H1 (cell line): ENCODE results near the gene PLEKHH3. TPM values are rescaled to one million over a fixed set of nuclear protein-coding genes. Genes with fewer than 3 reads are reported as not detected.
A peak's percentile ranks its signal among the peaks of the same experiment; 100 is the strongest.

Experiments used
- CTCF ChIA-PET: fragments of 300-600 bp; sonication (Branson Sonifier 250); formaldehyde crosslinking; loops from one replicate; lab custom pipeline; 2021; ENCODE audit not compliant: partially characterized antibody; lab: Charles Lee
- POLR2A ChIA-PET: fragments of 300-600 bp; sonication (Branson Sonifier 250); formaldehyde crosslinking; loops from one replicate; lab custom pipeline; 2021; ENCODE audit warnings: inconsistent platforms; ENCODE audit not compliant: partially characterized antibody; lab: Charles Lee
- DNase-seq, 2 experiments: peaks; one replicate each; pipeline versions ENCODE4 v3.0.0 to v3.0.0-alpha.2; 2010 to 2022; ENCODE audit warnings: low spot score in 2 of 2, low read depth in 1 of 2, mixed read lengths in 1 of 2
- FAIRE-seq: peaks from 2 replicates; lab custom pipeline; 2011; peaks lifted over from hg19 to GRCh38; lab: Jason Lieb, UNC
- H2AFZ ChIP-seq: 2 replicates; pipeline ENCODE4 v1.8.1; 2012; ENCODE audit warnings: low read length, inconsistent platforms
- H2AK5ac ChIP-seq: 2 replicates; pipeline ENCODE4 v1.6.1; 2013; ENCODE audit warnings: low read depth, low read length
- H2BK120ac ChIP-seq: replicated peaks from 2 replicates; pipeline ENCODE3; 2013; ENCODE audit warnings: low read depth, low read length, inconsistent platforms
- H2BK12ac ChIP-seq: 2 replicates; pipeline ENCODE4 v1.6.1; 2013; ENCODE audit warnings: low read depth, low read length
- H2BK15ac ChIP-seq: 2 replicates; pipeline ENCODE4 v1.6.1; 2013; ENCODE audit warnings: low read length
- H2BK20ac ChIP-seq: 2 replicates; pipeline ENCODE4 v1.6.1; 2013; ENCODE audit warnings: low read length
- H2BK5ac ChIP-seq: 2 replicates; pipeline ENCODE4 v1.6.1; 2013; ENCODE audit warnings: low read depth, low read length
- H3K14ac ChIP-seq: 2 replicates; pipeline ENCODE4 v1.6.1; 2013; ENCODE audit warnings: inconsistent platforms; ENCODE audit not compliant: insufficient read length
- H3K18ac ChIP-seq: 2 replicates; pipeline ENCODE4 v1.6.1; 2013; ENCODE audit warnings: low read length; ENCODE audit errors: extremely low read depth
- H3K23ac ChIP-seq: 2 replicates; pipeline ENCODE4 v1.6.1; 2013; ENCODE audit warnings: inconsistent platforms; ENCODE audit not compliant: insufficient read length
- H3K23me2 ChIP-seq: 2 replicates; pipeline ENCODE4 v1.6.1; 2013; ENCODE audit warnings: low read depth, low read length
- H3K27ac ChIP-seq: 2 replicates; pipeline ENCODE4 v1.6.1; 2011; ENCODE audit warnings: low read depth, low read length, inconsistent platforms
- H3K27me3 ChIP-seq, 4 experiments: replicated peaks in 1 of 4; 1 replicate in 1 of 4; 2 replicates in 3 of 4; pipeline versions ENCODE4 v1.6.1 to v1.8.1; 2011 to 2013; ENCODE audit warnings: low read length in 3 of 4, mild to moderate bottlenecking in 3 of 4, inconsistent platforms in 2 of 4, mixed read lengths in 2 of 4, moderate library complexity in 1 of 4; ENCODE audit not compliant: control insufficient read depth in 3 of 4, insufficient read depth in 3 of 4; ENCODE audit errors: extremely low read depth in 1 of 4
- H3K36me3 ChIP-seq, 4 experiments: 2 replicates each; pipeline versions ENCODE4 v1.6.1 to v1.8.1; 2011 to 2013; ENCODE audit warnings: mild to moderate bottlenecking in 4 of 4, low read length in 3 of 4, moderate library complexity in 2 of 4, control low read depth in 1 of 4, inconsistent platforms in 1 of 4; ENCODE audit not compliant: insufficient read depth in 4 of 4, control insufficient read depth in 2 of 4
- H3K4ac ChIP-seq: replicated peaks from 2 replicates; pipeline ENCODE3; 2013; ENCODE audit warnings: low read length, low read depth, mixed read lengths, inconsistent platforms; ENCODE audit not compliant: insufficient read length
- H3K4me1 ChIP-seq, 4 experiments: replicated peaks in 1 of 4; 1 replicate in 1 of 4; 2 replicates in 3 of 4; pipeline versions ENCODE4 v1.6.1 to v1.8.1; 2011 to 2013; ENCODE audit warnings: low read length in 3 of 4, inconsistent platforms in 2 of 4, mixed read lengths in 1 of 4; ENCODE audit not compliant: insufficient read depth in 4 of 4, control insufficient read depth in 3 of 4
- H3K4me2 ChIP-seq, 2 experiments: 2 replicates each; pipeline versions ENCODE4 v1.6.1 to v1.8.1; 2011 to 2013; ENCODE audit warnings: low read depth in 2 of 2, low read length in 2 of 2, control low read depth in 1 of 2, inconsistent platforms in 1 of 2, mild to moderate bottlenecking in 1 of 2; ENCODE audit not compliant: insufficient read depth in 1 of 2
- H3K4me3 ChIP-seq, 4 experiments: fragments of 200-600, 300-600 bp in 1 of 4; sonication (generic), shearing (Covaris generic), sonication (Bioruptor Twin) in 1 of 4; 2 replicates each; pipeline versions ENCODE4 v1.5.1 to v1.8.1; 2011 to 2016; ENCODE audit warnings: low read length in 4 of 4, low read depth in 3 of 4, control low read depth in 2 of 4, inconsistent platforms in 2 of 4, mild to moderate bottlenecking in 2 of 4, mixed read lengths in 1 of 4, moderate library complexity in 1 of 4; ENCODE audit not compliant: insufficient read depth in 2 of 4; ENCODE audit errors: extremely low read depth in 1 of 4
- H3K56ac ChIP-seq: replicated peaks from 2 replicates; pipeline ENCODE3; 2013; ENCODE audit warnings: low read depth, mild to moderate bottlenecking, mixed read lengths, low read length, inconsistent platforms; ENCODE audit not compliant: insufficient read length
- H3K79me1 ChIP-seq: 2 replicates; pipeline ENCODE4 v1.6.1; 2013; ENCODE audit warnings: low read depth, low read length, control low read depth
- H3K79me2 ChIP-seq, 2 experiments: 2 replicates each; pipeline versions ENCODE4 v1.6.1 to v1.8.1; 2012 to 2013; ENCODE audit warnings: low read length in 2 of 2, mild to moderate bottlenecking in 2 of 2, inconsistent platforms in 1 of 2; ENCODE audit not compliant: insufficient read depth in 2 of 2, control insufficient read depth in 1 of 2
- H3K9ac ChIP-seq, 4 experiments: replicated peaks in 1 of 4; 1 replicate in 1 of 4; 2 replicates in 3 of 4; pipeline versions ENCODE4 v1.6.1 to v1.8.1; 2011 to 2013; ENCODE audit warnings: low read depth in 3 of 4, low read length in 3 of 4, control low read depth in 2 of 4, mild to moderate bottlenecking in 2 of 4, moderate library complexity in 2 of 4, inconsistent platforms in 1 of 4; ENCODE audit errors: extremely low read depth in 1 of 4
- H3K9me3 ChIP-seq, 2 experiments: 2 replicates each; pipeline versions ENCODE4 v1.6.1 to v1.8.1; 2012 to 2013; ENCODE audit warnings: mild to moderate bottlenecking in 2 of 2, moderate library complexity in 2 of 2, control low read depth in 1 of 2, inconsistent platforms in 1 of 2, low read depth in 1 of 2, low read length in 1 of 2, mixed read lengths in 1 of 2; ENCODE audit not compliant: insufficient read depth in 2 of 2
- H4K20me1 ChIP-seq, 2 experiments: replicated peaks in 1 of 2; 2 replicates each; pipeline versions ENCODE3 to v1.8.1; 2011 to 2013; ENCODE audit warnings: inconsistent platforms in 2 of 2, low read length in 2 of 2, mild to moderate bottlenecking in 1 of 2; ENCODE audit not compliant: insufficient read depth in 2 of 2, control insufficient read depth in 1 of 2
- H4K5ac ChIP-seq: 2 replicates; pipeline ENCODE4 v1.6.1; 2013; ENCODE audit warnings: low read length, low read depth, mixed read lengths, inconsistent platforms; ENCODE audit not compliant: insufficient read length
- H4K8ac ChIP-seq: 2 replicates; pipeline ENCODE4 v1.8.0; 2013; ENCODE audit warnings: mild to moderate bottlenecking, moderate library complexity, low read length, inconsistent platforms; ENCODE audit not compliant: insufficient read depth; ENCODE audit errors: extremely low read depth
- H4K91ac ChIP-seq: replicated peaks from 2 replicates; pipeline ENCODE3; 2013; ENCODE audit warnings: low read length, mixed read lengths, inconsistent platforms; ENCODE audit not compliant: insufficient read length
- NANOG ChIP-seq: IDR thresholded peaks from 2 replicates; pipeline ENCODE4 v1.6.1; 2011; ENCODE audit warnings: low read length, low read depth, mild to moderate bottlenecking, inconsistent platforms; ENCODE audit not compliant: insufficient read depth, poor library complexity, severe bottlenecking
- WGBS, 2 experiments: shearing (Covaris generic) in 1 of 2; methylation state at CpG; one replicate each; pipeline versions ENCODE4 v1.1.6 to v1.1.7; 2013 to 2015; ENCODE audit warnings: low lambda C conversion rate in 2 of 2, mixed read lengths in 2 of 2, inconsistent platforms in 1 of 2, low coverage in 1 of 2, missing lambda C conversion rate in 1 of 2; ENCODE audit not compliant: insufficient replicate concordance in 2 of 2, insufficient coverage in 1 of 2, insufficient read length in 1 of 2; ENCODE audit errors: extremely low coverage in 1 of 2, missing lambda C conversion rate in 1 of 2; 5-methylcytosine and 5-hydroxymethylcytosine counted together
- polyA plus RNA-seq, 7 experiments: library from polyadenylated mRNA; depleted of rRNA in 3 of 7; stranded (reverse) in 5 of 7; unstranded in 2 of 7; fragments of >200 nt in 5 of 7; fragments of 200-250 nt in 2 of 7; gene quantifications; 1 replicate in 5 of 7; 2 replicates in 1 of 7; 4 replicates in 1 of 7; pipeline versions ENCODE4 v1.2.1 to v1.2.3, GENCODE V29; 2011 to 2013; ENCODE audit warnings: missing spikeins in 2 of 7, mixed read lengths in 2 of 7
- total RNA-seq: library from RNA; stranded (reverse); fragmentation: NEBNext Ultra II Directional; extraction: Animal tissue kit (Norgen Biotek cat#: 25700); gene quantifications from 2 replicates; pipeline ENCODE4 v1.2.1, GENCODE V29; 2021

Gene PLEKHH3
- total and polyA plus RNA-seq, 2 of the 8 experiments (the other 6 are each of a cell fraction or from before 2014, with no cell fraction given): 11.1 to 13.5 TPM

GRCh38 chr17:42682722-42683403, 6.1 kb upstream of the PLEKHH3 start:
- WGBS, 2 experiments: 3% methylated on average over 24 of the region's 34 CpGs; no CpG with 5 or more reads in 1 of the 2 experiments
- H3K27ac ChIP-seq: no peak overlapping the region
- FAIRE-seq: no peak
- no peak for TF ChIP-seq NANOG

More at GRCh38 chr17:42682722-42683403, 6.1 kb upstream of the PLEKHH3 start:
- CTCF ChIA-PET: interaction anchor here (0.6 to 3.4 kb wide), 18 partner anchors 9 to 964 kb away, joined by 3 to 22 read pairs (median 4); partner anchors contain the start of genes PSMC3IP and TUBG2
- peak overlapping the region; percentile 60; the same call in 1 of the 2 replicates for H2BK12ac ChIP-seq
- no peak overlapping the region for H4K5ac ChIP-seq
- no peaks in the 10 kb centered on the region for H3K79me2 ChIP-seq
- H2BK15ac ChIP-seq: no peak overlapping the region
- H3K4me2 ChIP-seq: peak overlapping the region; percentile 86
- peak overlapping the region; percentile 55 to 71 (median 59) for H3K4me3 ChIP-seq
- peaks cover 0 to 5% of the 10 kb centered on the region in 2 experiments for H4K20me1 ChIP-seq
- H2BK120ac ChIP-seq: no peak overlapping the region
- H3K56ac ChIP-seq: no peak overlapping the region
- POLR2A ChIA-PET: interaction anchor here (0.8 to 2.4 kb wide), 15 partner anchors 9 to 147 kb away, joined by 3 to 16 read pairs (median 4); partner anchors contain the start of genes NAGLU, RETREG3, TUBG1 and VPS25
- no peaks in the 10 kb centered on the region for H3K79me1 ChIP-seq
- H4K8ac ChIP-seq: no peak overlapping the region; the same call in 1 of the 2 replicates
- H2BK5ac ChIP-seq: no peak overlapping the region
- peak overlapping the region; percentile 32 for H3K4ac ChIP-seq
- peak overlapping the region; percentile 60 for H3K18ac ChIP-seq
- H3K9ac ChIP-seq: peak overlapping the region in 3 of 4 experiments; percentile 33 to 38 (median 34); a peak in 4 of 7 replicates
- peaks cover 0 to 24% (median 24%) of the 10 kb centered on the region in 4 experiments; a peak in 6 of 7 replicates for H3K4me1 ChIP-seq
- peaks cover 0 to 29% (median 22%) of the 10 kb centered on the region in 4 experiments; a peak in 5 of 7 replicates for H3K27me3 ChIP-seq
- no peak overlapping the region for H3K23ac ChIP-seq
- no peak overlapping the region for H2AK5ac ChIP-seq
- peaks cover 26% of the 10 kb centered on the region for H3K23me2 ChIP-seq
- no peak overlapping the region for H2BK20ac ChIP-seq
- H3K36me3 ChIP-seq: peaks cover 0 to 4% (median 0%) of the 10 kb centered on the region in 4 experiments; a peak in 2 of 8 replicates
- H2AFZ ChIP-seq: 0 out of 2 replicates have a peak overlapping the region, but pooled peaks have one; percentile 16
- peak overlapping the region; percentile 54 for H4K91ac ChIP-seq
- no peaks in the 10 kb centered on the region for H3K9me3 ChIP-seq
- H3K14ac ChIP-seq: no peak overlapping the region
- peak in 1 of 2 experiments; percentile 77 for DNase-seq
